SKM-1 treated with dmso at 0.1 percent for 144 hours (cell line): ENCODE measurements around the gene PALM2AKAP2.

Source experiments
- DNase-seq: peaks from one replicate; lab custom pipeline; 2025; ENCODE audit not compliant: unreplicated experiment; lab: John Stamatoyannopoulos, UW

Gene PALM2AKAP2

GRCh38 chr9:109771796-109772531 is 8.0 kb upstream of the PALM2AKAP2 start:
- no peak for DNase-seq

- DNase-seq = no peak
Observed at GRCh38 chr9:109775516-109775915, 4.5 kb upstream of the PALM2AKAP2 start.

- no peak for DNase-seq
Observed at GRCh38 chr9:109776391-109776790, 3.6 kb upstream of the PALM2AKAP2 start.

GRCh38 chr9:109780453-109781033 is 545 bp downstream of the PALM2AKAP2 start:
- DNase-seq = no peak

GRCh38 chr9:109781086-109781485 is 1.1 kb downstream of the PALM2AKAP2 start:
- DNase-seq = no peak

GRCh38 chr9:109781541-109782197 is 1.7 kb downstream of the PALM2AKAP2 start:
- DNase-seq = no peak

- DNase-seq = no peak
Observed at GRCh38 chr9:109787735-109788134, 7.7 kb downstream of the PALM2AKAP2 start.

- no peak for DNase-seq
Observed at GRCh38 chr9:109789556-109789955, 9.6 kb downstream of the PALM2AKAP2 start.

- DNase-seq = no peak
Observed at GRCh38 chr9:109789971-109790370, 10.0 kb downstream of the PALM2AKAP2 start.

GRCh38 chr9:109791003-109791677 is 11.1 kb downstream of the PALM2AKAP2 start:
- no peak for DNase-seq

- no peak for DNase-seq
Observed at GRCh38 chr9:109791747-109792146, 11.7 kb downstream of the PALM2AKAP2 start.

- no peak for DNase-seq
Observed at GRCh38 chr9:109792951-109793546, 13.1 kb downstream of the PALM2AKAP2 start.

- DNase-seq = no peak
Observed at GRCh38 chr9:109793921-109794320, 13.9 kb downstream of the PALM2AKAP2 start.

- no peak for DNase-seq
Observed at GRCh38 chr9:109794361-109795012, 14.5 kb downstream of the PALM2AKAP2 start.

GRCh38 chr9:109795613-109796012 is 15.6 kb downstream of the PALM2AKAP2 start:
- no peak for DNase-seq

- no peak for DNase-seq
Observed at GRCh38 chr9:109796078-109796477, 16.1 kb downstream of the PALM2AKAP2 start.

- no peak for DNase-seq
Observed at GRCh38 chr9:109797006-109797405, 17.0 kb downstream of the PALM2AKAP2 start.

GRCh38 chr9:109797509-109797908 is 17.5 kb downstream of the PALM2AKAP2 start:
- DNase-seq = no peak

GRCh38 chr9:109799141-109799540 is 19.1 kb downstream of the PALM2AKAP2 start:
- no peak for DNase-seq

- DNase-seq = no peak
Observed at GRCh38 chr9:109799792-109800191, 19.8 kb downstream of the PALM2AKAP2 start.

GRCh38 chr9:109801484-109801883 is 21.5 kb downstream of the PALM2AKAP2 start:
- DNase-seq = no peak
